Upper lobe of left lung (tissue), 4 donors: Measurements from ENCODE around the gene PTGS2.

Source experiments
- CTCF ChIP-seq, 6 experiments: fragments of 450-650 bp in 4 of 6; fragments of 200-600 bp in 2 of 6; sonication (generic) in 2 of 6; IDR thresholded peaks; one replicate each; pipeline ENCODE4 v1.5.1; 2016 to 2019; ENCODE audit warnings: antibody characterized with exemption in 6 of 6
- EP300 ChIP-seq, 4 donors: sonication (generic); formaldehyde crosslinking; IDR thresholded peaks; one replicate each; pipeline ENCODE4 v1.5.1; 2017; ENCODE audit warnings: antibody characterized with exemption in 4 of 4, control low read depth in 2 of 4
- POLR2A ChIP-seq, 4 donors: fragments of 450-650 bp; IDR thresholded peaks; one replicate each; pipeline ENCODE4 v1.5.1; 2016 to 2017; ENCODE audit warnings: antibody characterized with exemption in 4 of 4, mild to moderate bottlenecking in 2 of 4

GRCh38 chr1:186657481-186657880 lies 22.7 kb downstream of the PTGS2 start:
- TF ChIP-seq CTCF (IDR thresholded peaks at IDR 0.05) (no peak), EP300 (IDR thresholded peaks at IDR 0.05) (no peak), POLR2A (IDR thresholded peaks at IDR 0.05) (no peak)
